GM19099 (cell line): ENCODE results near the gene MARS1.
A peak's percentile ranks its signal among the peaks of the same experiment; 100 is the strongest.

Experiments used
- POLR2A ChIP-seq: IDR thresholded peaks from 3 replicates; pipeline ENCODE4 v1.6.1; 2011; ENCODE audit warnings: low read depth; ENCODE audit not compliant: insufficient read length; ENCODE audit errors: extremely low read depth

The MARS1 gene

GRCh38 chr12:57455374-57456144, 32.3 kb upstream of the MARS1 start:
- TF ChIP-seq POLR2A: peak; percentile 3

- TF ChIP-seq POLR2A: no peak
Observed at GRCh38 chr12:57456145-57456700, 31.6 kb upstream of the MARS1 start.

GRCh38 chr12:57456737-57457490, 31.0 kb upstream of the MARS1 start:
- TF ChIP-seq POLR2A: no peak

GRCh38 chr12:57458665-57459054, 29.2 kb upstream of the MARS1 start:
- no peak for TF ChIP-seq POLR2A

GRCh38 chr12:57459055-57459749, 28.7 kb upstream of the MARS1 start:
- TF ChIP-seq POLR2A: peak; percentile 73

- TF ChIP-seq POLR2A: no peak
Observed at GRCh38 chr12:57459750-57460467, 28.0 kb upstream of the MARS1 start, which contains the start of gene GLI1. Gene GLI1 (plus strand): TSS chr12:57459785. CDS start chr12:57463692, 3,907 bp downstream.

- TF ChIP-seq POLR2A: no peak
Observed at GRCh38 chr12:57460468-57460784, 27.4 kb upstream of the MARS1 start.

GRCh38 chr12:57460841-57461275, 27.0 kb upstream of the MARS1 start:
- TF ChIP-seq POLR2A: no peak

GRCh38 chr12:57461276-57461916, 26.5 kb upstream of the MARS1 start:
- TF ChIP-seq POLR2A: no peak

GRCh38 chr12:57461917-57462250, 26.0 kb upstream of the MARS1 start:
- TF ChIP-seq POLR2A: no peak

- TF ChIP-seq POLR2A: peak; percentile 23
Observed at GRCh38 chr12:57462251-57462911, 25.5 kb upstream of the MARS1 start.

- TF ChIP-seq POLR2A: no peak
Observed at GRCh38 chr12:57462912-57463253, 25.0 kb upstream of the MARS1 start.

GRCh38 chr12:57464569-57464968, 23.3 kb upstream of the MARS1 start:
- TF ChIP-seq POLR2A: no peak
